ENCODE data around the gene MTHFR. TPM values are rescaled to one million over a fixed set of nuclear protein-coding genes. Genes with fewer than 3 reads are reported as not detected.

MTHFR gene
- polyA plus RNA-seq, 1 of the 3 experiments (the other 2 are of a cell fraction), result 5.3 TPM

- Histone ChIP-seq H3K27me3 (ENCODE audit: insufficient read depth) (no peaks in the 10 kb centered on the region), H3K9me3 (no peaks in the 10 kb centered on the region), H3K9me2 (no peaks in the 10 kb centered on the region), H3K36me3 (replicated peaks in 1 of 2; ENCODE audit: control insufficient read depth in 1 of 2, insufficient read depth in 2 of 2, low read length in 1 of 2) (no peaks in the 10 kb centered on the region), H3K79me2 (ENCODE audit: insufficient read depth) (no peaks in the 10 kb centered on the region), H3K27ac (ENCODE audit: low read depth in 2 of 2, low read length in 1 of 2) (no peak overlapping the region), H3K4me2 (no peak overlapping the region), H4K20me1 (ENCODE audit: insufficient read depth) (no peaks in the 10 kb centered on the region), H3K9ac (no peak overlapping the region), H3K4me1 (ENCODE audit: control insufficient read depth in 1 of 2, insufficient read depth in 2 of 2, low read depth in 1 of 2, low read length in 1 of 2) (peaks cover 0 to 9% of the 10 kb centered on the region in 2 experiments; a peak in 1 of 4 replicates), H3K4me3 (ENCODE audit: low read depth in 2 of 2, low read length in 1 of 2) (no peak overlapping the region), H3F3A (replicated peaks; ENCODE audit: insufficient read depth) (no peaks in the 10 kb centered on the region), H2AFZ (ENCODE audit: low read depth) (no peak overlapping the region)
- no peak for TF ChIP-seq FOXJ3 (CRISPR knock-in tag; IDR thresholded peaks at IDR 0.05)
- CTCF ChIA-PET, result no interaction called here
- POLR2A ChIA-PET, result no interaction called here
- WGBS (ENCODE audit: low lambda C conversion rate), result 69% methylated on average over 3 of the region's 6 CpGs
- no peak for DNase-seq
Measured at GRCh38 chr1:11761285-11761684, 44.5 kb downstream of the MTHFR start.

DNA sequence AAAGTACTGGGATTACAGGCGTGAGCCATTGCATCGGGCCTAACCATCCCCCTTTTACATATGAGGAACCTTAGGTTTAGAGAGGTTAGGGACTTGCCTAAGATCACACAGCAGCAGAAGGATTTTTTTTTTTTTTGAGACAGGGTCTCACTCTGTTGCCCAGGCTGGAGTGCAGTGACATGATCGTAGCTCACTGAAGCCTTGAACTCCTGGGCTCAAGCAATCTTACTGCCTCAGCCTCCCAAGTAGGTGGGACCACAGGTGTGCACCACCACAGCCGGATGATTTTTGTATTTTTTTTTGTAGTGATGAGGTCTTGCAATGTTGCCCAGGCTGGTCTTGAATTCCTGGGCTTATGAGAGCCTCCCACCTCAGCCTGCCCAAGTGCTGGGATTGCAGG lies 46.0 kb downstream of the MTHFR start:
- H3K9me3 ChIP-seq, result no peaks in the 10 kb centered on the region
- ChIA-PET POLR2A (no interaction called here), CTCF (no interaction called here)
- H3K4me1 ChIP-seq (ENCODE audit: control insufficient read depth in 1 of 2, insufficient read depth in 2 of 2, low read depth in 1 of 2, low read length in 1 of 2), result peaks cover 0 to 9% of the 10 kb centered on the region in 2 experiments; a peak in 1 of 4 replicates
- no peaks in the 10 kb centered on the region for H3K9me2 ChIP-seq
- WGBS (ENCODE audit: low lambda C conversion rate), result 50% methylated on average over 4 of the region's 4 CpGs
- no peaks in the 10 kb centered on the region for H3K79me2 ChIP-seq (ENCODE audit: insufficient read depth)
- no peak overlapping the region for H3K4me3 ChIP-seq (ENCODE audit: low read depth in 2 of 2, low read length in 1 of 2)
- TF ChIP-seq USF1 (IDR thresholded peaks at IDR 0.05; ENCODE audit: borderline replicate concordance, low read depth) (no peak), TCF12 (IDR thresholded peaks at IDR 0.05) (no peak), NRF1 (IDR thresholded peaks at IDR 0.05; ENCODE audit: low read depth, low read length) (no peak), SMC3 (IDR thresholded peaks at IDR 0.05; ENCODE audit: low read depth, low read length) (no peak), RXRA (IDR thresholded peaks at IDR 0.05; ENCODE audit: borderline replicate concordance, low read depth) (no peak), JUND (IDR thresholded peaks at IDR 0.05) (no peak), IRF3 (IDR thresholded peaks at IDR 0.05; ENCODE audit: low read depth, low read length) (no peak), RCOR1 (IDR thresholded peaks at IDR 0.05; ENCODE audit: low read length) (no peak)
- TF ChIP-seq, protein P1, sequence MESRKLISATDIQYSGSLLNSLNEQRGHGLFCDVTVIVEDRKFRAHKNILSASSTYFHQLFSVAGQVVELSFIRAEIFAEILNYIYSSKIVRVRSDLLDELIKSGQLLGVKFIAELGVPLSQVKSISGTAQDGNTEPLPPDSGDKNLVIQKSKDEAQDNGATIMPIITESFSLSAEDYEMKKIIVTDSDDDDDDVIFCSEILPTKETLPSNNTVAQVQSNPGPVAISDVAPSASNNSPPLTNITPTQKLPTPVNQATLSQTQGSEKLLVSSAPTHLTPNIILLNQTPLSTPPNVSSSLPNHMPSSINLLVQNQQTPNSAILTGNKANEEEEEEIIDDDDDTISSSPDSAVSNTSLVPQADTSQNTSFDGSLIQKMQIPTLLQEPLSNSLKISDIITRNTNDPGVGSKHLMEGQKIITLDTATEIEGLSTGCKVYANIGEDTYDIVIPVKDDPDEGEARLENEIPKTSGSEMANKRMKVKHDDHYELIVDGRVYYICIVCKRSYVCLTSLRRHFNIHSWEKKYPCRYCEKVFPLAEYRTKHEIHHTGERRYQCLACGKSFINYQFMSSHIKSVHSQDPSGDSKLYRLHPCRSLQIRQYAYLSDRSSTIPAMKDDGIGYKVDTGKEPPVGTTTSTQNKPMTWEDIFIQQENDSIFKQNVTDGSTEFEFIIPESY (IDR thresholded peaks at IDR 0.05; ENCODE audit: borderline replicate concordance, low read depth), result no peak
- no peak overlapping the region for H3K4me2 ChIP-seq
- no peak overlapping the region for H3K9ac ChIP-seq
- no peaks in the 10 kb centered on the region for H4K20me1 ChIP-seq (ENCODE audit: insufficient read depth)
- DNase-seq, result no peak
- H3K27ac ChIP-seq (ENCODE audit: low read depth in 2 of 2, low read length in 1 of 2), result no peak overlapping the region
- no peaks in the 10 kb centered on the region for H3F3A ChIP-seq (replicated peaks; ENCODE audit: insufficient read depth)
- H2AFZ ChIP-seq (ENCODE audit: low read depth), result no peak overlapping the region
- no peaks in the 10 kb centered on the region for H3K27me3 ChIP-seq (ENCODE audit: insufficient read depth)
- no peaks in the 10 kb centered on the region for H3K36me3 ChIP-seq (replicated peaks in 1 of 2; ENCODE audit: control insufficient read depth in 1 of 2, insufficient read depth in 2 of 2, low read length in 1 of 2)

All from SK-N-SH (cell line).